ENCODE results near the gene DEAF1.

Gene DEAF1

GRCh38 chr11:596374-596773 lies 98.6 kb downstream of the DEAF1 start:
- Histone ChIP-seq H3K4me1 (ENCODE audit: control insufficient read depth, insufficient read depth, low read depth, low read length) (peaks cover 3% of the 10 kb centered on the region), H3K9ac (ENCODE audit: low read length) (no peak overlapping the region), H2BK15ac (ENCODE audit: low read depth, poor library complexity, severe bottlenecking) (no peak overlapping the region), H2BK120ac (ENCODE audit: low read depth, low read length) (no peak overlapping the region), H3K4ac (ENCODE audit: low read depth in 1 of 2, low read length in 2 of 2) (no peak overlapping the region), H4K91ac (ENCODE audit: low read length) (no peak overlapping the region), H3K27ac (ENCODE audit: low read length, poor library complexity, severe bottlenecking) (no peak overlapping the region), H3K9me3 (ENCODE audit: control insufficient read depth, low read length) (no peaks in the 10 kb centered on the region), H3K4me3 (ENCODE audit: insufficient read depth in 1 of 2, low read depth in 1 of 2, low read length in 2 of 2) (no peak overlapping the region), H3K27me3 (ENCODE audit: control insufficient read depth in 1 of 2, insufficient read depth in 1 of 2, low read length in 2 of 2) (no peaks in the 10 kb centered on the region), H3K18ac (ENCODE audit: low read depth in 1 of 2, low read length in 2 of 2) (no peak overlapping the region), H3K23ac (ENCODE audit: low read length in 2 of 2) (no peak overlapping the region), H3K4me2 (ENCODE audit: low read length, poor library complexity, severe bottlenecking) (no peak overlapping the region), H2BK5ac (ENCODE audit: low read depth, low read length, poor library complexity, severe bottlenecking) (no peak overlapping the region), H3K36me3 (ENCODE audit: control insufficient read depth in 1 of 2, insufficient read depth in 2 of 2, low read depth in 1 of 2, low read length in 2 of 2) (peaks cover 85 to 89% of the 10 kb centered on the region in 2 experiments), H2AK5ac (ENCODE audit: low read length, severe bottlenecking) (no peak overlapping the region), H2AFZ (ENCODE audit: low read depth, low read length) (no peak overlapping the region), H3K79me1 (replicated peaks; ENCODE audit: low read length, poor library complexity, severe bottlenecking) (peaks cover 57% of the 10 kb centered on the region), H2BK12ac (ENCODE audit: low read length in 2 of 2) (no peak overlapping the region), H4K8ac (ENCODE audit: low read length) (no peak overlapping the region), H3K14ac (ENCODE audit: low read length in 2 of 2) (no peak overlapping the region)
- no peak for DNase-seq
- 93% methylated on average over 7 of the region's 10 CpGs for WGBS

GRCh38 chr11:595400-595799 lies 99.6 kb downstream of the DEAF1 start:
- no peak overlapping the region for H3K14ac ChIP-seq (ENCODE audit: low read length in 2 of 2)
- H3K4ac ChIP-seq (ENCODE audit: low read depth in 1 of 2, low read length in 2 of 2): no peak overlapping the region
- no peak for DNase-seq
- H2BK120ac ChIP-seq (ENCODE audit: low read depth, low read length): no peak overlapping the region
- no peak overlapping the region for H2BK5ac ChIP-seq (ENCODE audit: low read depth, low read length, poor library complexity, severe bottlenecking)
- H3K4me1 ChIP-seq (ENCODE audit: control insufficient read depth, insufficient read depth, low read depth, low read length): peaks cover 5% of the 10 kb centered on the region
- no peak overlapping the region for H2BK12ac ChIP-seq (ENCODE audit: low read length in 2 of 2)
- H2AFZ ChIP-seq (ENCODE audit: low read depth, low read length): no peak overlapping the region
- no peak overlapping the region for H2BK15ac ChIP-seq (ENCODE audit: low read depth, poor library complexity, severe bottlenecking)
- peaks cover 57% of the 10 kb centered on the region for H3K79me1 ChIP-seq (replicated peaks; ENCODE audit: low read length, poor library complexity, severe bottlenecking)
- H3K4me3 ChIP-seq (ENCODE audit: insufficient read depth in 1 of 2, low read depth in 1 of 2, low read length in 2 of 2): no peak overlapping the region
- WGBS: 94% methylated on average over 10 of the region's 10 CpGs
- no peak overlapping the region for H4K91ac ChIP-seq (ENCODE audit: low read length)
- H3K9me3 ChIP-seq (ENCODE audit: control insufficient read depth, low read length): no peaks in the 10 kb centered on the region
- H2AK5ac ChIP-seq (ENCODE audit: low read length, severe bottlenecking): no peak overlapping the region
- no peaks in the 10 kb centered on the region for H3K27me3 ChIP-seq (ENCODE audit: control insufficient read depth in 1 of 2, insufficient read depth in 1 of 2, low read length in 2 of 2)
- H3K27ac ChIP-seq (ENCODE audit: low read length, poor library complexity, severe bottlenecking): no peak overlapping the region
- H3K36me3 ChIP-seq (ENCODE audit: control insufficient read depth in 1 of 2, insufficient read depth in 2 of 2, low read depth in 1 of 2, low read length in 2 of 2): peaks cover 86 to 88% of the 10 kb centered on the region in 2 experiments
- no peak overlapping the region for H4K8ac ChIP-seq (ENCODE audit: low read length)
- H3K9ac ChIP-seq (ENCODE audit: low read length): no peak overlapping the region
- no peak overlapping the region for H3K18ac ChIP-seq (ENCODE audit: low read depth in 1 of 2, low read length in 2 of 2)
- H3K23ac ChIP-seq (ENCODE audit: low read length in 2 of 2): no peak overlapping the region
- no peak overlapping the region for H3K4me2 ChIP-seq (ENCODE audit: low read length, poor library complexity, severe bottlenecking)
